GM21717 (cell line): ENCODE results near the gene ADAMTS17.

Source experiments
- ATAC-seq: cut with Tn5 transposase; IDR thresholded peaks from one replicate; pipeline ENCODE4 v1.9.1; 2021; ENCODE audit warnings: mild to moderate bottlenecking, moderate library complexity; ENCODE audit not compliant: unreplicated experiment

Gene ADAMTS17

DNA sequence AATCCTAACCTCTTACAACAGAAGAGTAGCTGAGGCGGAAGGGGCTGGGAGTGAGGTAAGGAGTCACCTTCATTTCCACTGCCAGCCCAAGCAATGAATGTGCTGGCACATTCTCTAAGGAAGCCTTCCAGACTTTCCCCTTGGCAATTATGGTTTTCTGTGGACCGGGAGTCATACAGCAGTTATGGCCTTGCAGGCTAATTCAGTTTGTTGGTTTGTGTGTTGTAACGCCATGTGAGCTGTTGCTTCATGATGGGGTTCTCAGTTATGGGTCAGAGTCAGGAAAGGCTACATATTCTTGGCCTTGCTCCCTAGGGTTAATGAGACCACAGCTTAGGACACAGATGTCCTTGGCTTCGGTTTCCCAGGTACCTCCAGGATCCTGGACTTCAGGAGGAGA is 137.0 kb downstream of the ADAMTS17 start:
- no peak for ATAC-seq

DNA sequence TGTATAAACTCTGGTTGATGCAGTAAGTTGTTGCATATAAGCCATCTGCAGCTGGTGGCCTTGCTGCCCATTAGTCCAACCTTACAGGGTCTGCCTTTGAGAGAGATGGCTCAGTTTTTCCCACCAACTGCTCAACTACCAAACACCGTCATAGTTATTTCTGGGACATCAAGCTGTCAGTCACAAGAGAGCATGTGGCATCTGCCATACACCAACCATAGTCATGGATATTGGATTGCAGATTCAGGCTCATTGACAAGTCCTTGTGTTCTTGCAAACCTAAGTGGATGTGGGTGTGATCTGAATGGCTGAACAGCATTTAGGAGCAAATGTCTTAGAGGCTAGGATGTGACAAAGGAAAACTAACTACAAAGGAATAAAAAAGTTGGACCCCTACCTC is 137.6 kb downstream of the ADAMTS17 start:
- ATAC-seq = no peak

DNA sequence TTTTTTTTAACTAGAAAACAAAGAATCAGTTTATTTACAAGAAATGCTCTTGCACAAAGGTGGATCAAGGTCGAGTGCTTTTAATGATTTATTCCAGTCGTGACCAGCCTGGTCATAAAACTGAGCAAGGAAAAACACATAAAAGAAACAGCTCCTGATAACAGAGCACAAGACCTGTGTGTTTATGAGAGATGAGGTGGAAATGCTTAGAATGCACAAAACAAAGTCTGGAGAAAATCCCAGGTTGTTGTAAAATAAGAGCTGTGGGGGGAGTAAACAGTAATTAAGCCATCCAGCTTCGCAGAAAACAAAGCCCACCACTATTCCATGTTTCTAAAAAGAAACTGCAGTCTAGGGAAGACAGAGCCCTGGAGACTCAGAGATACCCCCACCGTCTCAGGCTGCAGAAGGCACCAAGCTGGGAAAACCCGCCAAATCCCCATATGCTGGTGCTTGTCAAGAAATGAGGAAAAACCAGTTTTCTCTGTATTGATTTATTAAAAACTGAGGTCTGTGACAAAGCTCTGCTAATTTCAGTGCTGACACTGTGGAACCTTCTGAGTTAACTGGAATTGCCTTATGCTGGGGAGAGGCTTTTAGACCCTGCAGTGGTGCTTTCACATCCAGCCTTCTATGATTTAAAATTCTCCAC is 139.3 kb downstream of the ADAMTS17 start:
- no peak for ATAC-seq

DNA sequence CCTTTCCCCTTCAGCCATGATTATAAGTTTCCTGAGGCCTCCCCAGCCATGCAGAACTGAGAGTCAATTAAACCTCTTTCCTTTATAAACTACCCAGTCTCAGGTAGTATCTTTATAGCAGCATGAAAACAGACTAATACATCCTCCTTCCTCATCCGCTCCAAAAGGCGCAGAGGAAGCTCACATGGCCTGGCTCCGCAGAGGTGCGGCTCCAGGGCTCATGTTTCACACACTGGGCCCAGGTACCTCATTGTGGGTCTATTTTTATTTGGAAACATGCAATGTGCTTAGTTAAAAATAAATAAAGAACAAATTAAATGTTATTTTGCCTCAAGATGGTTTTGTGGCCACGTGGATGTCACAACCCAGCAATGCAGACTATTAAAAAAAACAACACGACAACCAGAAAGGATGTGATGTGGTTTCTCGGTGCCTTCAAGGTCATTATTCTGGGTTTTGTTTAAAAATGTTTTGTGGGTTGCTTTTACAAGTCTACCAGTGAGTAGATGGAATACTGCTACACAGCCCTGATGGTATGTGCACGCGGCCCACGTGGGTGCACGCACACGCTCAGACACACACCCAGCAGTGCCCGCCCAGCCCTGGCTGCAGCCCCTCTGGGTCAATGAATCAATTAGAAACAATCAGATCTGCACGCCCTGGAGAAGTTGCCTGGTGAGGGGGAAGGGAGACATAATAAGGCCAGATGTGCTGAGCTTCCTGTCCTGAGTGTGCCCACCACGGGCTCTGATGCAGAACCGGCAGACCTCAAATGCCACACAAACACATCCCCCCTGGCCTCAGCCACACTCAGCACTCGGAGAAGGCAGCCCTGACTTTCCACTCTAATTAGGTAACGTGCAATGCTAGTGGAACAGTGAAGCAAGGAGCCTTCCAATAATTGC is 140.1 kb downstream of the ADAMTS17 start:
- no peak for ATAC-seq

- ATAC-seq = no peak
Observed at GRCh38 chr15:100200287-100200880, 141.4 kb downstream of the ADAMTS17 start.

- ATAC-seq = no peak
Observed at GRCh38 chr15:100199711-100200286, 142.0 kb downstream of the ADAMTS17 start.

- ATAC-seq = no peak
Observed at GRCh38 chr15:100198442-100198841, 143.3 kb downstream of the ADAMTS17 start.

GRCh38 chr15:100196326-100197058 is 145.3 kb downstream of the ADAMTS17 start:
- ATAC-seq = no peak

- no peak for ATAC-seq
Observed at GRCh38 chr15:100194996-100195395, 146.8 kb downstream of the ADAMTS17 start.

DNA sequence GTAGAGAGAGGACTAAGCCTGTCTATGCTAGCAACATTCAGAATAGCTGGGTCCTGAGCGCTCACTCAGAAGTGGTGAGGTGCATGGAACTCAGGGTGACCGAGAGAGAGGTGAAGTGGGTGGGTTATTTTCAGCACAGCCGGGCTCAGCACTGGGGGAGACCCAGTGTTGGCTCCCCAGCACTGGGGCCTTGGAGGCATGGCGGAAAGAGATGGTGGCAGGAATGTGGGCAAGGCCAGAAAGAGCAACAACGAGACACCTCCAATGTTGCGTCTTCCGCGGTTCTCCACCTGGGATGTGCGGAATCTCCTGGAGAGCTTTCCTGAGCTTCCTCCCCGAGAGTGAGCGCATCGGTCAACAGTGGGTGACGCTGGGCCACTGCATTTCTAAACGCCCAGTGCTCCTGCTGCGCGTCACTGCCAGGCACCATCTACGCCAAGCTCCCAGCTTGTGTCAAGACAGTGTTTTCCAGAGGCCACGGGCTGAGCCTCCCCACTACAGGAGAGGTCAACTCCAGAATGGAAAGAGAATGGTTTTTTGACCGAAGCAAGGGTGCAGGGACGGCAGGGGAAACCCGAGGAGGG is 148.4 kb downstream of the ADAMTS17 start:
- no peak for ATAC-seq

DNA sequence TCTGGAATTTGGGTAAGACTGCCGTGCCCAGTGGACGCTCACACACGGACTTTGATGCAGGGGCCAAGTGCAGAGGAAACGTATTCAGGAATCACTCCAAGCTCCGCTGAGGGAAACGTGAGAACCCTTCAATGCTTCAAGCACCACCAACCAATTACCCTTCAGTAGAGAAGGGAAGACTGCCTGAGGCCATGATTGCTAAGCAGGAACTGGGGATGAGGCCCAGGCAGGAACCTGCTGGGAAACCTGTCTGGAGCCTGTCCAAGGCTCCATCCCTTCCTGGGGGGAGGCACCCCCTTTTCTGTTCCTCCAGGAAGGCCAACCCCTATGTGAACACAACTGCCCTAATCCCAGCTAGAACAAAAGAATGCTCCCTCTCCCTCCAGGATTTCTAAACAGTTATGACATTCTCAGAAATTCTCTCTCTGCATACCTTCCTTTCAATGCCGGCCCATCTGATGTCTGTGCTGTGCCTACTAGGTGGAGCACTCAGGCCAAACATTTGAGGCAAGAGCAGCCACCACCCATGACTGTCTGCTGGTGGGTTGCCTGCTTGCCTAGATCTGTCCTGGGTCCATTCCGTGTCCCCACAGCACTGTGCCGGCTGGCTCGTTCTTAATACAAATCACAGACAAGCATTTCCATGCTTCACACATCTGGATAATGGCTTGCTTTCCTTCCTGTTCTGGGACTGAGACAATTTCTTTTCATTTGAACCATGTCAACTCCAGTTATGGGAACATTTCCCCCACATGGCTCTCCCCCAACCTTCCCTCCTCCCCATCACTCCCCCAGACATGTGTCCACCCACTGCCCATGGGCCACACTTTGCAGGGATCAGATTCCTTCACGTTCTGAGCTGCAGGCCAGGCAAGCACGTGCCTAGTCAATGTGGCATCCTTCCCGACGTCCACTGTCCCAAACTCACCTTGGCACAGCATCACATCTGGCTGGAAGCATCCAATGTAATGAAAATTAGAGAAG is 149.4 kb downstream of the ADAMTS17 start:
- ATAC-seq = no peak

GRCh38 chr15:100191161-100191560 is 150.6 kb downstream of the ADAMTS17 start:
- no peak for ATAC-seq

DNA sequence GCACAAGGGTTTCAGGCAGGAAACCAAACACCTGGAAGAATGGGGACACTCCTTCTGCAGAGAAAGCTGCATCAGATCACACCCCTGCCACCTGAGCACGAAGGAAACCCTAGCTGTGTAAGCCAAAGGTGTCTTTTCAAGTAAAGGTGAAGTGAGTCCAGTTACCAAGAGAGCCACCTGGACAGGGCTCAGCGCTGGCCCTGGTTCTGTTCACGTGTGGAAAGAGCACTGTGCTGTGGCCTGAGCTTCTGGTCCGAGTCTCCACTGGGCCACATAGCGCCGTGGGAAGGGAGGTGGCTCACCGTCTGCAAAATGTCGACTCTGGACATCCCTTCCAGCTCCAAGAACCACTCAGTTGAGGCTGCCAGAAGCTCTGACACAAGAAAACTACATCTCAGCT is 151.1 kb downstream of the ADAMTS17 start:
- ATAC-seq = no peak

DNA sequence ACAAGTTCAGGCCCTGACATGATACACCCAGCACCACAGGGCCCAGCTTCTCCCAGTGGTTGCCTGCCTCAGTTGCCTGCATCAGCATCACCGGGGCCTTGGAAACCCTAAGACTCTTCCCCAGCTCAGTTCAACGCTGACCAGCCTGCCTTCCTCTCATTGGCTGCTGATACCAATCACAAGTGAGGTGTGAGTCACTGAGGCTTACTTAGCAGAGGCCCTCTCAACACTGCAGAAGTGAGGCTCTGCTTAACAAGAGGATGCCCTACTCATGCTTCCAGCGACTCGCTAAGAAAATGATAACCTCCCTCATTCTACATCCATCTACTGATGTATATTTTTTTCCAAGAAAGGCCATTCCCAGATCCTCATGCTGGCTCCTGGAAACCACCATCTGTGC is 151.9 kb downstream of the ADAMTS17 start:
- ATAC-seq = no peak

DNA sequence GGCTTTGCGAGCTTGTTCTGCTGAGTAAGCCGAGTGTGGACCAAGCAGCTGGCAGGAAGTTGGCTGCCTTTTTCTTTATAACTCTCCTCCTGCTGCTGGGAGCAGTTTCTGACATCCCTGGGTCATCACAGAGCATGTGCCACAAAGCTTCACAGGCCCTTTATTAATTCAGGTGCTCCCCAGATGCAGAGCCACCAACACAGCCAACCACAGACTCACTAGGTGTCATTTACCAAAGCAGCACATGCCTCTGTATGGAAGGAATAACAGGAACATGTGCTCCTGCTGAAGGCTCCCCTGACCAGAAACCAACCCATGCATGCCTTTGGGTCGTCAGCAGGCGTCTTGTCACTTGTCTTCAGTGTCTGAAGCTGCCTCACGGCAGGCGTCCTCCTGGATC is 152.5 kb downstream of the ADAMTS17 start:
- ATAC-seq = no peak

GRCh38 chr15:100187677-100188076 is 154.1 kb downstream of the ADAMTS17 start:
- ATAC-seq = no peak

DNA sequence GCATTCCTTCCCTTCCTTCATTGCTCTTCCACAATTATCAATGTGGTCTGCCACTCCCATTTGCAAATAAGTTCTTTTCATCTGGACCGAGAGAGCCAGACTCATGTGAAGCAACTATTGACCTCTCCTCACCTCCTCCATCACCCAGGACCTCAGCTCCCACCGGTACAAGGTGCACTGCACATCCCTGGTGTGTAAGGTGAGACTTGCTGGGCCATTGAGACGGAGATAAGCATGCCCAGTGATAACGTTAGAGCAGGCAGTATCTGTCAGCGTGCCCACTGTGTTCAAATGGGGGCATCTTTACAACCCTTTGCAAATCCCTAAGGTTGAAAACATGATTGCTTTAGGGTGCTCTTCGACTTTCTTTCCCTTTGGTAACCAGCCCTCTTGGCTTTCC is 154.8 kb downstream of the ADAMTS17 start:
- ATAC-seq = no peak

DNA sequence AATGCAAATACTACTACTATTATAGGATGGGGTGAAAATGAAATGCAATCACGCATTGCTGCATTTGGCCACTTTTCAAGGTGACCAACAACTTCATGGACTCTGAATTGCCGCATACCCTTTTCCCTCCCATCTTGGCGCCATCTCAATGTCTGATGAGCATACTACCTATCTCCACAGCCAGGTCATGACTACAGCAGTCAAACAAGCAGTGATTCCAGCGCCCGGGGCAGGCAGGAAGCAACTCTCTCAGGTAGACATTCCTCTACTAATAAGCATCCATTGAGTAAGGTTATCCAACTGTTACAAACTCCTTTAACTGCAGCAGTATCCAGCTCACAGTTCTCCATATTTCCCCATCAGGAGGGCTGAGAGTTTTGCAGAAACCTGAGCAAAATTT is 155.4 kb downstream of the ADAMTS17 start:
- ATAC-seq = no peak

- ATAC-seq = no peak
Observed at GRCh38 chr15:100183921-100184495, 157.8 kb downstream of the ADAMTS17 start.
